ENCODE results near the gene WHAMM. TPM values are rescaled to one million over a fixed set of nuclear protein-coding genes. Genes with fewer than 3 reads are reported as not detected.
"Not testable (repeated sequence)": the region's sequence is repeated elsewhere in the genome, so short reads cannot be mapped to it uniquely, and the experiment has no call there.

WHAMM gene
- total RNA-seq, 1 donor from 2014 or later = 6.7 TPM

GRCh38 chr15:82854554-82854953 is 45.1 kb downstream of the WHAMM start:
- Mint-ChIP-seq H3K36me3 (ENCODE audit: low read depth) (peaks cover 3% of the 10 kb centered on the region), H3K4me1 (peaks cover 9% of the 10 kb centered on the region), H3K27ac (no peak overlapping the region), H3K9me3 (no peaks in the 10 kb centered on the region), H3K27me3 (no peaks in the 10 kb centered on the region), H3K4me3 (no peak overlapping the region)
- no peak for DNase-seq
- intact Hi-C loops (cut with micrococcal nuclease) = no loop called here

- intact Hi-C loops (cut with micrococcal nuclease) = no loop called here
- peaks cover 2% of the 10 kb centered on the region for H3K36me3 Mint-ChIP-seq (ENCODE audit: low read depth)
- peaks cover 5% of the 10 kb centered on the region for H3K4me1 Mint-ChIP-seq
- no peak for DNase-seq
- no peak overlapping the region for H3K27ac Mint-ChIP-seq
- peaks cover 2% of the 10 kb centered on the region for H3K27me3 Mint-ChIP-seq
- no peaks in the 10 kb centered on the region for H3K9me3 Mint-ChIP-seq
- H3K4me3 Mint-ChIP-seq = no peak overlapping the region
Observed at GRCh38 chr15:82855286-82856100, 46.1 kb downstream of the WHAMM start.

GRCh38 chr15:82856397-82857170 is 47.2 kb downstream of the WHAMM start:
- H3K36me3 Mint-ChIP-seq (ENCODE audit: low read depth) = peaks cover 2% of the 10 kb centered on the region
- H3K27ac Mint-ChIP-seq = no peak overlapping the region
- no peaks in the 10 kb centered on the region for H3K9me3 Mint-ChIP-seq
- intact Hi-C loops (cut with micrococcal nuclease) = no loop called here
- H3K27me3 Mint-ChIP-seq = peaks cover 2% of the 10 kb centered on the region
- H3K4me3 Mint-ChIP-seq = no peak overlapping the region
- peaks cover 7% of the 10 kb centered on the region for H3K4me1 Mint-ChIP-seq
- DNase-seq = no peak

- Mint-ChIP-seq H3K36me3 (ENCODE audit: low read depth) (no peaks in the 10 kb centered on the region), H3K4me3 (no peak overlapping the region), H3K27me3 (peaks cover 5% of the 10 kb centered on the region), H3K9me3 (no peaks in the 10 kb centered on the region), H3K27ac (no peak overlapping the region), H3K4me1 (peaks cover 7% of the 10 kb centered on the region)
- no peak for DNase-seq
- intact Hi-C loops (cut with micrococcal nuclease) = no loop called here
Observed at GRCh38 chr15:82858932-82859331, 49.5 kb downstream of the WHAMM start.

GRCh38 chr15:82862886-82863285 is 53.5 kb downstream of the WHAMM start:
- peaks cover 2% of the 10 kb centered on the region for H3K4me1 Mint-ChIP-seq
- no peaks in the 10 kb centered on the region for H3K9me3 Mint-ChIP-seq
- intact Hi-C loops (cut with micrococcal nuclease) = no loop called here

GRCh38 chr15:82864967-82865366 is 55.5 kb downstream of the WHAMM start:
- Mint-ChIP-seq H3K4me1 (peaks cover 2% of the 10 kb centered on the region), H3K9me3 (no peaks in the 10 kb centered on the region), H3K4me3 (no peak overlapping the region), H3K27me3 (peaks cover 10% of the 10 kb centered on the region), H3K27ac (no peak overlapping the region), H3K36me3 (ENCODE audit: low read depth) (no peaks in the 10 kb centered on the region)
- intact Hi-C loops (cut with micrococcal nuclease) = no loop called here
- DNase-seq = no peak

More at GRCh38 chr15:82862886-82863285, 53.5 kb downstream of the WHAMM start:
- Mint-ChIP-seq H3K4me3 (no peak overlapping the region), H3K36me3 (ENCODE audit: low read depth) (no peaks in the 10 kb centered on the region), H3K27ac (no peak overlapping the region), H3K27me3 (peaks cover 8% of the 10 kb centered on the region)
- no peak for DNase-seq

GRCh38 chr15:82865581-82865980 is 56.2 kb downstream of the WHAMM start:
- H3K4me3 Mint-ChIP-seq; intact Hi-C loops (cut with micrococcal nuclease); H3K9me3 Mint-ChIP-seq; DNase-seq; H3K27me3 Mint-ChIP-seq; H3K36me3 Mint-ChIP-seq (ENCODE audit: low read depth); H3K27ac Mint-ChIP-seq; H3K4me1 Mint-ChIP-seq: not testable (repeated sequence)

- H3K4me1 Mint-ChIP-seq; H3K27me3 Mint-ChIP-seq; H3K27ac Mint-ChIP-seq; intact Hi-C loops (cut with micrococcal nuclease); H3K4me3 Mint-ChIP-seq; H3K36me3 Mint-ChIP-seq (ENCODE audit: low read depth); H3K9me3 Mint-ChIP-seq; DNase-seq: not testable (repeated sequence)
Observed at GRCh38 chr15:82865981-82866380, 56.6 kb downstream of the WHAMM start.

GRCh38 chr15:82870727-82871320 is 61.4 kb downstream of the WHAMM start:
- Mint-ChIP-seq H3K9me3 (no peaks in the 10 kb centered on the region), H3K36me3 (ENCODE audit: low read depth) (no peaks in the 10 kb centered on the region), H3K4me3 (no peak overlapping the region), H3K27me3 (peaks cover 7% of the 10 kb centered on the region), H3K4me1 (no peaks in the 10 kb centered on the region), H3K27ac (no peak overlapping the region)
- intact Hi-C loops (cut with micrococcal nuclease) = no loop called here
- no peak for DNase-seq

GRCh38 chr15:82871358-82871757 is 61.9 kb downstream of the WHAMM start:
- H3K27ac Mint-ChIP-seq = no peak overlapping the region
- DNase-seq = no peak
- no peaks in the 10 kb centered on the region for H3K36me3 Mint-ChIP-seq (ENCODE audit: low read depth)
- H3K9me3 Mint-ChIP-seq = no peaks in the 10 kb centered on the region
- intact Hi-C loops (cut with micrococcal nuclease) = no loop called here
- H3K4me3 Mint-ChIP-seq = no peak overlapping the region
- no peaks in the 10 kb centered on the region for H3K4me1 Mint-ChIP-seq
- peaks cover 5% of the 10 kb centered on the region for H3K27me3 Mint-ChIP-seq

- no peaks in the 10 kb centered on the region for H3K36me3 Mint-ChIP-seq (ENCODE audit: low read depth)
- H3K4me3 Mint-ChIP-seq = no peak overlapping the region
- no peaks in the 10 kb centered on the region for H3K4me1 Mint-ChIP-seq
- DNase-seq = no peak
- H3K27me3 Mint-ChIP-seq = peaks cover 4% of the 10 kb centered on the region
- H3K9me3 Mint-ChIP-seq = no peaks in the 10 kb centered on the region
- H3K27ac Mint-ChIP-seq = no peak overlapping the region
- intact Hi-C loops (cut with micrococcal nuclease) = no loop called here
Observed at GRCh38 chr15:82871832-82872484, 62.5 kb downstream of the WHAMM start.

GRCh38 chr15:82873000-82873680 is 63.7 kb downstream of the WHAMM start:
- no peak overlapping the region for H3K4me3 Mint-ChIP-seq
- H3K4me1 Mint-ChIP-seq = no peaks in the 10 kb centered on the region
- no peak overlapping the region for H3K27ac Mint-ChIP-seq
- DNase-seq = no peak
- H3K9me3 Mint-ChIP-seq = no peaks in the 10 kb centered on the region
- intact Hi-C loops (cut with micrococcal nuclease) = no loop called here
- H3K36me3 Mint-ChIP-seq (ENCODE audit: low read depth) = no peaks in the 10 kb centered on the region
- H3K27me3 Mint-ChIP-seq = peaks cover 4% of the 10 kb centered on the region

GRCh38 chr15:82874267-82874666 is 64.8 kb downstream of the WHAMM start:
- Mint-ChIP-seq H3K4me3 (no peak overlapping the region), H3K36me3 (ENCODE audit: low read depth) (no peaks in the 10 kb centered on the region), H3K9me3 (no peaks in the 10 kb centered on the region), H3K27ac (no peak overlapping the region), H3K4me1 (no peaks in the 10 kb centered on the region), H3K27me3 (peaks cover 6% of the 10 kb centered on the region)
- no peak for DNase-seq
- intact Hi-C loops (cut with micrococcal nuclease) = no loop called here
